Activated CD8-positive, alpha-beta memory T cell treated with anti-CD3 and anti-CD28 coated beads for 48 hours (primary cell): Measurements from ENCODE around the gene USP34.

Source experiments
- DNase-seq, 3 experiments: peaks; one replicate each; pipeline ENCODE4 v3.0.0-alpha.2; 2020; ENCODE audit warnings: low read depth in 2 of 3, low spot score in 2 of 3

The USP34 gene

DNA sequence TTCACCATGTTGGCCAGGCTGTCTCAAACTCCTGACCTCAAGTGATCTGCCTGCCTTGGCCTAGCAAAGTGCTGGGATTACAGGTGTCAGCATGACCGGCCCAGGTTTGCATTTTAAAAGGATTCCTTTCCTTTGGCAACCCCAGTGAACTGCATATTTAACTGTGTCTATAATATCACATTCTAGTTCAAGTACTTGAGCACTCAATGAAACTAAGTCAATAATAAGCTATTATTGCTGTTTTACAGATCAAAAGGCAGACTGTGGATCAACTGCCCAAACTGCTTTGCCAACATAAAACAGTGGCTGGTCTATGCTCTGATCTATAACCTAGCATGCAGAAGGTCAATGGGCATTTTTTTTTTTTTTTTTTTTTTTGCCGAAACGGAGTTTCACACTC is 144.5 kb downstream of the USP34 start:
- no peak for DNase-seq

DNA sequence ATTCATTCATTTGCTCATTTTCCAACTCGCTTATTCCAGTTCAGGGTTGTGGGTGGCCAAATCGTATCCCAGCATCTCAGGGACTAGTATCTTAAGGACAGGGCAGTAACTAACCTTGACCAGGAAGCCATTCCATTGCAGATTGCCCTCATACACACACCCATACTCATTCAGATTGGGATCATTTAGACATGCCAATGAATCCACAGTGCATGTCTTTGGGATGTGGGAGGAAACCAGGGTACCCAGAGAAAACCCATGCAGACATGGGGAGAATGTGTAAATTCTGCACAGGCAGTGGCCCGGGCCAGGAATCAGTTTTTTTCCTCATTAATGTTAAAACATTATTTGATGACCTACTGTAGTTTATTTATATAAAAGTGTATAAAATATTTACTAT is 150.7 kb downstream of the USP34 start:
- no peak for DNase-seq

DNA sequence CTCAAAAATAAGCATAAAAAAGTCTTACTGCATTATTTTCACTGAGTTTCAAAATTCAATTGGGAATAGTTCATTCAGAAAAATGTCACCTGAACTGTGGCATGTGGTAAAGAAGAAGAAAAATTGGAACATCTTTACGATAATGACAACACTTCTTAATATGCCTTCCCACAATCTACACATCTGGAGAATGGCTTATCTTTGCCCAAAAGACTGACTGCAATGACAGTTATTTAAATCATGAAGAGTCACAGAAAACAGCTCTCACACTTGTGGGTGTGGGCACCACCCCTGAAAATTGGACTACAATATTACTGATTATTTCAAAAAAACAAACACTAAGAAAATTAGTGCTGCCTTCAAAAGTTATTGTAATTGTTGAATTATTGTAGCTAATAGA is 152.3 kb downstream of the USP34 start:
- DNase-seq, result no peak

DNA sequence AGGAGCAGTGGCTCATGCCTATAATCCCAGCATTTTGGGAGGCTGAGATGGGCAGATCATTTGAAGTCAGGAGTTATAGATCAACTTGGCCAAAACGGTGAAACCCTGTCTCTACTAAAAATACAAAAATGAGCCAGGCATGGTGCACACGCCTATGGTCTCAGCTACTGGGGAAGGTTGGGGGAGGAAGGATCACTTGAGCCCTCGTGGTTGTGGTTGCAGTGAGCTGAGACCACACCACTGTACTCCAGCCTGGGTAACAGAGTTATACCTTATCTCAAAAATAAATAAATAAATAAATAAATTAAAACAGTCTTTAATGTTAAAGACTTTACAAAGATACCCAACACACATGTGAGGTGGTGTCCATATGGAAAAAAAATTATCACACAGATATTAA is 174.9 kb downstream of the USP34 start:
- no peak for DNase-seq

DNA sequence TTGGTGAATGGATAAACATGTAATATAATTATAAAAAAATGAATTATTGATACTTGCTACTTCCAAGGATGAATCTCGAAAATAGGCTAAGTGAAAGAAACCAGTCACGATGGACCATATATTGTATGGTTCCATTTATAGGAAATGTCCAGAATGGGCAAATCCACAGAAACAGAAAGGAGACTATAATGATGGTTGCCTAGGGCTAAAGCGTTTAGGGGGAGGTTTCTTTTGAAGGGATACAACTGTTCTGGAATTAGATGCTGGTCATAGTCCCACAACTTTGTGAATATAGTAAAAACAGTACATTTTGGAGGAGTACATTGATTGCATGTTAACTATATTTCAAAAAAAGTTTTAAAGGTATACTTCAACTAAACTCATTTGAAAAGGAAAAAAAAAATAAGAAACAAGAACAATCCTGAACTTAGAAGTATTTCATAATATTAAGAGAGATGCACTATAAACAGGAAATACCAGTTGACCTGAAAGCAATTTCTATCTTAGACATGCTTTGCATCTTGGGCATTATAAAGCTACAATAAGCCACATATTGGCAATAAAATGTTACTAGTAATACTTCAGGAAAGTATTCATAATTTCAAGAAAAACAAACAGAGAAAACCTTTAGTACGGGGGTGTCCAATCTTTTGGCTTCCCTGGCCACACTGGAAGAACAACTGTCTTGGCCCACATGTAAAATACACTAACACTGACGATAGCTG is 178.9 kb downstream of the USP34 start:
- no peak for DNase-seq

DNA sequence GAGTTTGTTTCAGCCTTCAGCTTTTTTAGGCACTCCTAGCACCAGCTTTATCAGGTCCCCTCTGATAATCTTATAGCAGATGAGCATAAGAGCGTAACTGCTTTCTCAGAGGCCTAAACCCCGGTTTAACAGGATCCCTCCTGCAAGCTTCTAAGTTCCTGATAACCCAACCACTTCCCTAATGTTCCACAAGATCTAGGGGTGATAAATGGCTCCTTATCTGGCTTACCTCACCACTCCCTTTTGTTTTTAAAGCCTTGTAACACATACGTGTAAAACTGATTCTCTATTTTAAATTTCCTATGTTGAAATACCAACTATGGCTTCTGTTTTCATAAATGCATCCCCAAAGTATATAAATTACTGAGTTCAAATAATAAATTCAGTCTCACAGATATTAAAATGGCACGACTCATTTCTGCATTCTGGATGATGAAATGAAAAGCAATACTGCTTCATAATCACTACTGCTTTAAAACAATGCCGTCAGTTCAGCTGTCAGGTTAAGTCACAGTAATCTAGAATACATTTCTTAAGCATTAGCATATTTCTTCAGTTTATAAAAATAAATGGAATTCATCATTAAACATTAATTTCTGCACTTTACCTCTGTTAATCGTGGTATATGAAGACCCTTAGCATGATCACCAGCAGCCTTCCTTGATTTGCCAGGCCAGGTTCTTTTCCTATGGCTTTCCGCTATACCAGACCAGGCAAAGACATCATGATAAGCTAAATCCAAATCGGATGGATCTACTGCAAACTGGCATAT is 182.6 kb downstream of the USP34 start:
- no peak for DNase-seq

DNA sequence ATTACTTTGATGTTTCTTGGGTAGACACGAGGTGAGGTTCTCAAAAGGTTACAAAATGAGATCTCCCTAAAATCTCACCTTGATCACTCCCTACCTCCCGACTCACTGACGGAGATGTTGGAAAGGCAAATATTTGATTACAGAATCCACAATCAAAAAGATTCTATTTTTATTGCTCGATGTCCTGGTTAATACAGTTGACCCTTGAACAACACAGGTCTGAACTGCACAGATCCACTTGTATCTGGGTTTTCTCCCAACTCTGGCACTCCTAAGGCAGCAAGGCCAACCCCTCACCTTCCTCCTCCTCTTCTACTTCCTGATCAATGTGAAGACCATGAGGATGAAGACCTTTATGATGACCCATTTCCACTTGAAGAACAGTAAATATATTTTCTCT is 183.6 kb downstream of the USP34 start:
- no peak for DNase-seq

DNA sequence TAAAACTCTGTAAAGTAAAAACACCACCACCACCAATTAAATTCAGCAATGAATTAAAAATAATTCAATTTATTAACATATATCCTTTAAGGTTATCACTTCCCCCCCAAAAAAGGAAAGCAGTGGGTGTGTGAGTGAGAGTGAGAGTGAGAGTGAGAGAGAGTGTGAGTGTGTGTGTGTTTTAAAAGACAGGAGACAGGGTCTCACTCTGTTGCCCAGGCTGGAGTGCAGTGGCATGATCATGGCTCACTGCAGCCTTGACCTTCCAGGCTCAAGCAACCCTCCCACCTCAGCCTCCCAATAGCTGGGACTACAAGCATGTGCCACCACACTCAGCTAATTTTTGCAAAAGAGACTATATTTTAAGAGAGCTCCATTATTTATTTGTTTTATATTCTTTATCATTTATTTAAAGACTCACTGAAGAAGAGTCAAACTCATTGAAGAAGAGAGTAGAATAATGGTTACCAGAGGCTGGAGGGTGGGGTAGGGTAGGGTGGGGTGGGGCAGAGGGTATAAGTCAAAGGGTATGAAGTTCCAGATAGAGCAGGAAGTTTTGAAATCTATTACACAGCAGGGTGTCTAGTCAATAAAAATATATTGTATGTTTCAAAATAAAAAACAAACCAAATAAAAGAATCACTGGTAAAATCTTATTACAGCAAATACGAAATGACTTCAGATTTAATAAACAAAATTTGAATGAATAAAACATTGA is 187.3 kb downstream of the USP34 start:
- no peak for DNase-seq

DNA sequence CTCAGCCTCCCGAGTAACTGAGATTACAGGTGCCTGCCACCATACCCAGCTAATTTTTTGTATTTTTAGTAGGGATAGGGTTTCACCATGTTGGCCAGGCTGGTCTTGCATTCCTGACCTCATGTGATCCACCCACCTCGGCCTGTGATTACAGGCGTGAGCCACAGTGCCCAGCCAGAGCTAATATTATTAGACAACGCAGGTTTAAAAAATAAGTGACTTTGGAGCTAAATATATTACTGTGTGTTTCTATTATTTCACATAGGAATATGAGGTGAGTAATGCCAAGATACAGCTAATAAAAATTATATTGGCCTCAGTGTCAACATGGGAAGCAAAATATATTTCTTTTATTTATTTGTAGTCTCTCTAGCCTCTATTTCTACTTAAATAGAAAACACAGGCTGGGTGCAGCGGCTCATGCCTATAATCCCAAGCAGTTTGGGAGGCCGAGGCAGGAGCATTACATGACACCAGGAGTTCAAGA is 188.7 kb downstream of the USP34 start:
- no peak for DNase-seq

DNA sequence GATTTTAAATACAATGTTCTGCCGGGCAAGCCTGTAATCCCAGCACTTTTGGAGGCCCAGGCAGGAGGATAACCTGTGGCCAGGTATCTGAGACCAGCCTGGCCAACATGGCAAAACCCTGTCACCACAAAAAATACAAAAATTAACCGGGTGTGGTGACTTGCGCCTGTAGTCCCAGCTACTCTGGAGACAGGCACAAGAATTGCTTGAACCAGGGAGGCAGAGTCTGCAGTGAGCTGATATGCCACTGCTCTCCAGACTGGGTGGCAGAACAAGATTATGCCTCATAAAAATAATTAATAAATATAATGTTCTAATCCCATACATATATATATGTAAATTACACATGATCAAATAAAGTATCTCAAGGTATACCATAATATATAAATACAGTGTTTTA is 189.6 kb downstream of the USP34 start:
- DNase-seq, result no peak

DNA sequence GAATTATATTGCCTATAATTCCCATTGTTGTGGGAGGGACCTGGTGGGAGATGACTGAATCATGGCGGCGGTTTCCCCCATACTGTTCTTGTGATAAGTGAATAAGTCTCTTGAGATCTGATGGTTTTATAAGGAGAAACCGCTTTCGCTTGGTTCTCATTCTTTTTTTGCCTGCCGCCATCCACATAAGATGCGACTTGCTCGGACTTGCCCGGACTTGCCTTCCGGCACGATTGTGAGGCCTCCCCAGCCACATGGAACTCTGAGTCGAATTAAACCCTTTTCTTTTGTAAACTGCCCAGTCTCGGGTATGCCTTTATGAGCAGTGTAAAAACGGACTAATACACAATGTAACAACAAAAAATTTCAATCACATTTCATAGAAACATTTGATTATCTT is 193.1 kb downstream of the USP34 start:
- DNase-seq, result no peak

DNA sequence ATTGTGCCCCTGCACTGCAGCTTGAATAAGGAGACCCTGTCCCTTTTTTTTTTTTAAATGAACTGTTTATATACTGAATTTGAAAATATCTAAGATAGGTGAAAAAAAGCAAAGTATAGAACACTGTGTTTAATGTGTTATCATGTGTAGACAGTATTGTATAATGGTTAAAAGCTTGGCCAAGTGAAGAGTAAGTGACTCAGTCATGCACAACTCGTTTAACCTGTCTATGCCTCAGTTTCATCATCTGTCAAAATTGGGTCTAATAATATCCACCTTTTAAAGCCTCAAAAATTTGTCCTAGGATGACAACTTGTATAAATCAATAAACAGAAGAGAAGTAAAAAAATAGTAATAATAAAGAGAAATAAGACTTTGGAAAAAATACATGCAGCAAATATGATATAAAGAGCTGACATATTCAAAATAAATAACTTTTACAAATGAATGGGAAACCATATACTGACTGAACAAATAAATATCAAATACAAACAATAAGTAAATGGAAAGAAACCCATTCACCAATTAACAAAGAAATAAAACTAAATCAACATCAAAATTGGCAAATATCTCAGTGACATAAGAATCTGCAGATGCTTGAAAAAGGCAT is 195.2 kb downstream of the USP34 start:
- no peak for DNase-seq

DNA sequence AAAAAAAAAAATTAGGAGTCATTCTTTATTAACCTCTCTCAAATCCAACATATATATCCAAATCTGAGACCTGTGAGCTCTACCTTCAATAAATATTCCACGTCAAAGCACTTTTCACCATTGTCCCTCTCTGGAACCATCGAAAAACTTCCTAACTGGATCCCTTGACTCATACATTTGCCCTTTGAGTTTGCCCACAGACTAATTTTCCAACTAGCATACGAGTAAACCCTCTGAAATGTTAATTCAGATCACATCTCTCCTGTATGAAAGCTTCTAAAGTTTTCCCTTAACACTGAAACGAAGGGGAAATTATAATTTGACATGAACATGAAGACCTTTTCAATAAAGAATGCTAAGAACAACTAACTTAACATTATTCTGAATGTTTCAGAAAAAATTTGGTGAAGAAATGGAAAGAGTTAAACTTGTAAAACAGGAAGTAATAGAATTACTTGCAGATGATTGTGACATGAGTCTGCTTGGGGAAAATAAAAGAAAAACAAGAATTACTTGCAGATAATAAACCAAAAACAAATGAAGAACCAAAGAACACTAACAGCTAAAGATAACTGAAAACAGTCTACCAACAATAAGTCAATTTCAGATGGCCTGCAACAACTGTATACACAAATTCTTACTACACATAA is 198.3 kb downstream of the USP34 start:
- no peak for DNase-seq

DNA sequence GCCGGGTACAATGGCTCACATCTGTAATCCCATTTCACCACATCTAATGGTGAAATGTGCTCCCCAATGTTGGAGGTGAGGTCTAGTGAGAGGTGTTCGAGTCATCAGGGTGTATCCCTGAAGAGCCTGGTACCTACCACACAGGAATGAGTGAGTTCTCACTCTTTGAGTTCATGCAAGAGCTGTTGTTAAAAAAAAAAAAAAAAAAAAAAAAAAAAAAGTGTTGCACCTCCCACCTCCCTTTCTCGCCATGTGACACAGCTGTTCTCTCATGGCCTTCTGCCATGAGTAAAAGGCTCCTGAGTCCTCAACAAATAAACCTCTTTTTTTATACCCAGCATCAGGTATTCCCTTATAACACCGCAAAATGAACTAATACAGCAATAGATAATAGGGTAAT is 202.6 kb downstream of the USP34 start:
- no peak for DNase-seq

DNA sequence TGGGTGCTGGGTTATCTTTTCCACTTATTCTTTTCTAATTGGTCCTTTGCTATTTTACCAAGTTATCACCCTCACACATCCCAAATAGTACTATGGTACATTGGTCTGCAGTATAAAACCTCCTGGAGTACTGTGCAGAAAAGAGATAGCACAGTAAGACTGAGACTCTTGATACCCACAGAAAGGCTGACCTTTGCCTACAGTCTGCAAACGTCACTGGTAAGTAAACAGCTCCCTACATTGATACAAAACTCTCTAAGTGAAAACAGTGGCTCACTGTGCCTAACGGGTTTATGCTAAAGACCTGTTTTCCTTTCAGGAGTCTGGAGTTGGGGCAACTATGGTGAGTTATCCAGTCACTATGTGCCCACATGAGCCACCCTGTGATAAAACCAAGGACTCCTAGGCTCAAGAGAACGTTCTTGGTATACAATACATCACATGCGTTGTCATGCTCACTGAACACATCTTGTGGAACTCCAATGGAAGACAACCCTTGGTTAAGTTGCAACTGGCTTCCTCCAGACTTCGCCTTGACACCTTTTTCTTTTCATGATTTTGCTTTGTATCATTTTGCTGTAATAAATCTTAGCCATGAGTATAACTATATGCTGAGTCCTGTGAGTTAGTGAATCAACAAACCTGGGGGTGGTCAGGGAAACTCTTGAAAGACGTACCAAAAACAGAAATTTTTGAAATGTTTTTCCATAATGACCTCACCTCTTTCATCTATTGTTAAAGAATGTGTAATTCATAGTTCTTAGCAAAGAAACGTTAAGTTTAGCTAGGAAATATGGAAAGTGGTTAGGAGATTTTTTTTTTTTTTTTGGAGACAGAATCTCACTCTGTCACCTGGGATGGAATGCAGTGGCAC is 204.0 kb downstream of the USP34 start:
- no peak for DNase-seq

DNA sequence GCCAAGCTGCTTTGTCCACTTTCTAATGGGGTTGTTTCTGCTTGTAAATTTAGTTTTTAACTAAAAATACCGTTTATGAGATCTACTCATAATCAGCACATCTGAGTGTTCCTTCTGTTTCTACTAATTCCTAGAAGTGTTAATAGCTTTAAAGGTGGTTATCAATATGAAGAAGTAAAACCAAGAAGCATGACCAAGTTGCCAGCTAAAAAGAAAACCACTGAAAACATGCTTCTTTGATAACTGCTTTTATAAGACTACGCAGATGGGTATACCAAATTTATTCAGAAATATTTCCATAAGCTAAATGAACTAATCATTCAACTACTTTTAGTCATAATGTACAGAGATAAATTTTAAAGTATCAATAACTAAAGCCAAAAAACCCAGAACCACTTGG is 207.1 kb downstream of the USP34 start:
- DNase-seq, result no peak

DNA sequence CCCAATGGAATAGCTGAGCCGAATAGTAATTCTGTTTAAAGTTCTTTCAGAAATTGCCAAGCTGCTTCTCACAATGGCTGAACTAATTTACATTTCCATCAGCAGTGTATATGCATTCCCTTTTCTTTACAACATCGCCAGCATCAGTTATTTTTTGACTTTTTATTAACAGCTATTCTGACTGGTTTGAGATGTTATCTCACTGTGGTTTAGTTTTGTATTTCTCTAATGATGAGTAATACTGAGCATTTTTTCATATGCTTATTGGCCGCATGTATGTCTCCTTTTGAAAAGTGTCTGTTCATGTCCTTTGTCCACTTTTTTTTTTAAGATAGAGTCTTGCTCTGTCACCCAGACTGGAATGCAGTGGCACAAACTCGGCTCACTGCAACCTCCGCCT is 208.2 kb downstream of the USP34 start:
- DNase-seq, result no peak

DNA sequence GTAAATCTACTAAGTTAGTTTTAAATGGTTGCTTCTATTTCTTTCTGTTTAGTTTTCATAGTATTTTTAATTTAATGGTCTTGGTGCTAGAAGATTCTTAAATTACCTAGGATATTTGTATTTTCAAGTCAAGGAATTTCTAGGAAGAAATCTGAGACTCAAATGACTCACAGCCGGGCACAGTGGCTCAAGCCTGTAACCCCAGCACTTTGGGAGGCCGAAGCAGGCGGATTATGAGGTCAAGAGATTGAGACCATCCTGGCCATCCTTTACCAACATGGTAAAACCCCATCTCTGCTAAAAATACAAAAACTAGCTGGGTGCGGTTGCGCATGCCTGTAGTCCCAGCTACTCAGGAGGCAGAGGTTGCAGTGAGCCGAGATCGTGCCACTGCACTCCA is 213.4 kb downstream of the USP34 start:
- no peak for DNase-seq

DNA sequence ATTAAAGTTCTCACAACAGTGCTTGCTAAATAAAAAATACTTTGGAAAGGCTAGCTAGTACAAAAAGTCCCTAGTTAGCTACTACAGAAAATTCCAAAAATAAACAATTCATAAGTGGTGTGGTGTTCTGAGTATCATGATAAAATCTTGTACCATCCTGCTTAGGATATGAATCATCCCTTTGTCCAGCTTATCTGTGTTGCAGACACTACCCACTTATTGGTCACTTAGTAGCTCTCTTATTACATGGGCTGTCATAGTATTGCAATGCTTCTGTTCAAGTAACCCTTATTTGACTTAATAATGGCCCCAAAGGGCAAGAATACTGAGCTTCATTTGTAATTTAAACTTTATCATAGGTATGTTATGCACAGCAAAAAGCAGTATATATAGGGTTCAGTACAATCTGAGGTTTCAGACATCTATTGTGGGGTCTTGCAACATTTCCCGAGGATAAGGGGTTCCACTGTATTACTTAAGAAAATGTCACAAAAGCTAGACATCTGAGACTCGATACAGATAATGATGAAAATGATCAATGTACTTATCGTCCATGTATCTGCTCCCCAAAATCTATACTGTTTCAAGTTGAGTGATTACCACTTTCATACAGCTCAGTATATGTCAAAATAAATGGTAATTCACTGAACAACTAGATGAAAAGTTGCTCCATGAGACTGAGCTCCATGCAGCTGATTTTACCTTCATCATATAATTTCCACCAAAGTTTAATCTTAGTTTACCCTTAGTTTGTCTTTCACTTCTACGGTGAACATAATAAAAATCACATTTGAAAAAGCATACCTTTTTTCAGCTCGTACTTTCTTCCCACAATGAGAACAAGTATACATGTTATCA is 215.1 kb downstream of the USP34 start:
- no peak for DNase-seq
